ENCODE data around the gene ZNF497.

GRCh38 chr19:58351990-58352755, 10.4 kb downstream of the ZNF497 start:
- TF ChIP-seq POLR2A (IDR thresholded peaks at IDR 0.05) (no peak), CTCF (IDR thresholded peaks at IDR 0.05) (no peak)

Measured in right lobe of liver (tissue), 4 donors.